BLaER1 (cell line): ENCODE results near the gene MAST4.

ENCODE experiments used
- H3K27ac ChIP-seq: shearing (Covaris generic); formaldehyde crosslinking; 2 replicates; pipeline ENCODE4 v1.8.1; 2022
- H3K27me3 ChIP-seq: shearing (Covaris generic); formaldehyde crosslinking; 2 replicates; pipeline ENCODE4 v1.8.1; 2022
- H3K36me3 ChIP-seq: shearing (Covaris generic); formaldehyde crosslinking; 2 replicates; pipeline ENCODE4 v1.8.1; 2022
- H3K4me1 ChIP-seq: shearing (Covaris generic); formaldehyde crosslinking; 2 replicates; pipeline ENCODE4 v1.8.1; 2022
- H3K4me2 ChIP-seq: shearing (Covaris generic); formaldehyde crosslinking; 2 replicates; pipeline ENCODE4 v1.8.1; 2022
- H3K4me3 ChIP-seq: shearing (Covaris generic); formaldehyde crosslinking; 2 replicates; pipeline ENCODE4 v1.8.1; 2022
- H3K9ac ChIP-seq: shearing (Covaris generic); formaldehyde crosslinking; 2 replicates; pipeline ENCODE4 v1.8.1; 2022
- H3K9me3 ChIP-seq: shearing (Covaris generic); formaldehyde crosslinking; 2 replicates; pipeline ENCODE4 v1.8.1; 2022
- H4K20me1 ChIP-seq: shearing (Covaris generic); formaldehyde crosslinking; 2 replicates; pipeline ENCODE4 v1.8.1; 2022
- Cebpa-rat ChIP-seq: shearing (Covaris generic); IDR thresholded peaks from 2 replicates; pipeline ENCODE4 v1.8.1; 2022

The MAST4 gene

GRCh38 chr5:66602621-66603020, 6.4 kb downstream of the MAST4 start:
- TF ChIP-seq Cebpa-rat: no peak
- Histone ChIP-seq H3K9ac (no peak overlapping the region), H4K20me1 (no peaks in the 10 kb centered on the region), H3K27ac (no peak overlapping the region), H3K9me3 (no peaks in the 10 kb centered on the region), H3K4me2 (no peak overlapping the region), H3K4me3 (no peak overlapping the region), H3K27me3 (peaks cover 12% of the 10 kb centered on the region), H3K4me1 (peaks cover 3% of the 10 kb centered on the region; the same call in 1 of the 2 replicates), H3K36me3 (no peaks in the 10 kb centered on the region)

- H3K36me3 ChIP-seq: no peaks in the 10 kb centered on the region
- no peaks in the 10 kb centered on the region for H3K9me3 ChIP-seq
- no peak overlapping the region for H3K27ac ChIP-seq
- H4K20me1 ChIP-seq: no peaks in the 10 kb centered on the region
- no peak for TF ChIP-seq Cebpa-rat
- H3K4me1 ChIP-seq: no peaks in the 10 kb centered on the region
- no peak overlapping the region for H3K4me3 ChIP-seq
- no peak overlapping the region for H3K9ac ChIP-seq
- H3K27me3 ChIP-seq: peaks cover 7% of the 10 kb centered on the region
- no peak overlapping the region for H3K4me2 ChIP-seq
These were observed 7.0 kb downstream of the MAST4 start for GRCh38 chr5:66603164-66603563.

GRCh38 chr5:66603881-66604280, 7.7 kb downstream of the MAST4 start:
- Histone ChIP-seq H3K4me1 (no peaks in the 10 kb centered on the region), H3K27me3 (no peaks in the 10 kb centered on the region; the same call in 1 of the 2 replicates), H3K36me3 (no peaks in the 10 kb centered on the region), H3K4me2 (no peak overlapping the region), H3K27ac (no peak overlapping the region), H3K9me3 (no peaks in the 10 kb centered on the region), H3K4me3 (no peak overlapping the region), H3K9ac (no peak overlapping the region), H4K20me1 (no peaks in the 10 kb centered on the region)
- no peak for TF ChIP-seq Cebpa-rat

GRCh38 chr5:66606713-66607112, 10.5 kb downstream of the MAST4 start:
- Histone ChIP-seq H3K9ac (no peak overlapping the region), H3K27ac (no peak overlapping the region), H3K4me1 (no peaks in the 10 kb centered on the region), H3K27me3 (no peaks in the 10 kb centered on the region), H4K20me1 (no peaks in the 10 kb centered on the region), H3K4me3 (no peak overlapping the region), H3K4me2 (no peak overlapping the region), H3K36me3 (no peaks in the 10 kb centered on the region), H3K9me3 (no peaks in the 10 kb centered on the region)
- TF ChIP-seq Cebpa-rat: no peak

- Histone ChIP-seq H3K27me3 (no peaks in the 10 kb centered on the region), H3K4me2 (no peak overlapping the region), H4K20me1 (no peaks in the 10 kb centered on the region), H3K4me3 (no peak overlapping the region), H3K4me1 (no peaks in the 10 kb centered on the region), H3K9ac (no peak overlapping the region), H3K36me3 (no peaks in the 10 kb centered on the region), H3K9me3 (no peaks in the 10 kb centered on the region), H3K27ac (no peak overlapping the region)
- TF ChIP-seq Cebpa-rat: no peak
These were observed 12.3 kb downstream of the MAST4 start for GRCh38 chr5:66608501-66608900.

- TF ChIP-seq Cebpa-rat: no peak
- Histone ChIP-seq H3K27me3 (no peaks in the 10 kb centered on the region), H3K27ac (no peak overlapping the region), H3K4me1 (no peaks in the 10 kb centered on the region), H4K20me1 (no peaks in the 10 kb centered on the region), H3K4me3 (no peak overlapping the region), H3K36me3 (no peaks in the 10 kb centered on the region), H3K9me3 (no peaks in the 10 kb centered on the region), H3K9ac (no peak overlapping the region), H3K4me2 (no peak overlapping the region)
These were observed 13.4 kb downstream of the MAST4 start for GRCh38 chr5:66609615-66610014.

GRCh38 chr5:66612226-66612625, 16.0 kb downstream of the MAST4 start:
- H3K9ac ChIP-seq: no peak overlapping the region
- H3K4me3 ChIP-seq: no peak overlapping the region
- no peaks in the 10 kb centered on the region for H3K36me3 ChIP-seq
- no peaks in the 10 kb centered on the region for H4K20me1 ChIP-seq
- H3K27ac ChIP-seq: no peak overlapping the region
- H3K4me2 ChIP-seq: no peak overlapping the region
- TF ChIP-seq Cebpa-rat: no peak
- H3K27me3 ChIP-seq: no peaks in the 10 kb centered on the region
- H3K4me1 ChIP-seq: peaks cover 3% of the 10 kb centered on the region; the same call in 1 of the 2 replicates
- H3K9me3 ChIP-seq: no peaks in the 10 kb centered on the region

- H4K20me1 ChIP-seq: no peaks in the 10 kb centered on the region
- no peak for TF ChIP-seq Cebpa-rat
- H3K27me3 ChIP-seq: no peaks in the 10 kb centered on the region
- peaks cover 8% of the 10 kb centered on the region; the same call in 1 of the 2 replicates for H3K4me1 ChIP-seq
- H3K4me3 ChIP-seq: no peak overlapping the region
- no peak overlapping the region for H3K4me2 ChIP-seq
- H3K36me3 ChIP-seq: no peaks in the 10 kb centered on the region
- H3K27ac ChIP-seq: no peak overlapping the region
- H3K9ac ChIP-seq: no peak overlapping the region
- H3K9me3 ChIP-seq: no peaks in the 10 kb centered on the region
These were observed 18.9 kb downstream of the MAST4 start for GRCh38 chr5:66615136-66615535.

- Histone ChIP-seq H3K36me3 (no peaks in the 10 kb centered on the region), H3K27me3 (no peaks in the 10 kb centered on the region), H3K4me2 (no peak overlapping the region), H3K4me1 (peaks cover 8% of the 10 kb centered on the region; the same call in 1 of the 2 replicates), H4K20me1 (no peaks in the 10 kb centered on the region), H3K9ac (no peak overlapping the region), H3K4me3 (no peak overlapping the region), H3K9me3 (no peaks in the 10 kb centered on the region), H3K27ac (no peak overlapping the region)
- no peak for TF ChIP-seq Cebpa-rat
These were observed 19.7 kb downstream of the MAST4 start for GRCh38 chr5:66615894-66616293.

- H3K4me1 ChIP-seq: peaks cover 8% of the 10 kb centered on the region; the same call in 1 of the 2 replicates
- H3K9me3 ChIP-seq: no peaks in the 10 kb centered on the region
- H3K27ac ChIP-seq: no peak overlapping the region
- no peak overlapping the region for H3K4me3 ChIP-seq
- no peak overlapping the region for H3K4me2 ChIP-seq
- no peak for TF ChIP-seq Cebpa-rat
- H3K36me3 ChIP-seq: no peaks in the 10 kb centered on the region
- H3K9ac ChIP-seq: no peak overlapping the region
- H3K27me3 ChIP-seq: no peaks in the 10 kb centered on the region
- no peaks in the 10 kb centered on the region for H4K20me1 ChIP-seq
These were observed 20.5 kb downstream of the MAST4 start for GRCh38 chr5:66616520-66617225.
